ENCODE data around the gene AIG1.
"Not testable (repeated sequence)": the region's sequence is repeated elsewhere in the genome, so short reads cannot be mapped to it uniquely, and the experiment has no call there.

AIG1 gene

GRCh38 chr6:143038833-143039232 lies 21.9 kb upstream of the AIG1 start:
- no peaks in the 10 kb centered on the region for H3K27me3 Mint-ChIP-seq (ENCODE audit: low read depth, poor library complexity)
- TF ChIP-seq, protein P1, sequence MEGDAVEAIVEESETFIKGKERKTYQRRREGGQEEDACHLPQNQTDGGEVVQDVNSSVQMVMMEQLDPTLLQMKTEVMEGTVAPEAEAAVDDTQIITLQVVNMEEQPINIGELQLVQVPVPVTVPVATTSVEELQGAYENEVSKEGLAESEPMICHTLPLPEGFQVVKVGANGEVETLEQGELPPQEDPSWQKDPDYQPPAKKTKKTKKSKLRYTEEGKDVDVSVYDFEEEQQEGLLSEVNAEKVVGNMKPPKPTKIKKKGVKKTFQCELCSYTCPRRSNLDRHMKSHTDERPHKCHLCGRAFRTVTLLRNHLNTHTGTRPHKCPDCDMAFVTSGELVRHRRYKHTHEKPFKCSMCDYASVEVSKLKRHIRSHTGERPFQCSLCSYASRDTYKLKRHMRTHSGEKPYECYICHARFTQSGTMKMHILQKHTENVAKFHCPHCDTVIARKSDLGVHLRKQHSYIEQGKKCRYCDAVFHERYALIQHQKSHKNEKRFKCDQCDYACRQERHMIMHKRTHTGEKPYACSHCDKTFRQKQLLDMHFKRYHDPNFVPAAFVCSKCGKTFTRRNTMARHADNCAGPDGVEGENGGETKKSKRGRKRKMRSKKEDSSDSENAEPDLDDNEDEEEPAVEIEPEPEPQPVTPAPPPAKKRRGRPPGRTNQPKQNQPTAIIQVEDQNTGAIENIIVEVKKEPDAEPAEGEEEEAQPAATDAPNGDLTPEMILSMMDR (IDR thresholded peaks at IDR 0.05), result no peak
- H3K27ac Mint-ChIP-seq, result no peak overlapping the region
- no peaks in the 10 kb centered on the region for H3K36me3 Mint-ChIP-seq (ENCODE audit: low read depth)
- peaks cover 7% of the 10 kb centered on the region for H3K9me3 Mint-ChIP-seq
- no peak overlapping the region for H3K4me3 Mint-ChIP-seq
- DNase-seq, result no peak
- H3K4me1 Mint-ChIP-seq, result no peaks in the 10 kb centered on the region

DNA sequence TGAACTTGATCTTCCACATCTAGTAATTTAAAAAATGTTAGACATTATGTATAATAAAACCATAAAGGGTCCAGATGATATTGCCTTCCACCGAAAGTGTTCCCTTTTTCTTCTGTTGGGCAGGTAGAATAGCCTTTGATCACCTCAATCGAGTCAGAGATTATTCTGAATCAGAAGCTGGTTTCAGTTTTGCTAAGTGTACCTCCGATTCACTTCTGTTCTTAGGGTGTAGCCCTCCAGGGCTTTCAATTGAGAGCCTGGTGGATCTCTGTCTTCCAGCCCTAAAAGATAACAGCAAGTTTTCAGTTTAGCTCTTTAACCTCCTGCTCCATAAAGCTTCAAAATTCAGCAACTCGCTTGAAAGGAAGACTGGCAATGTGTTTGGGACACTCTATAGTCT lies 21.1 kb upstream of the AIG1 start:
- TF ChIP-seq, protein P1 (IDR thresholded peaks at IDR 0.05), result no peak
- Mint-ChIP-seq H3K36me3 (ENCODE audit: low read depth) (no peaks in the 10 kb centered on the region), H3K9me3 (no peaks in the 10 kb centered on the region), H3K27me3 (ENCODE audit: low read depth, poor library complexity) (no peaks in the 10 kb centered on the region), H3K4me1 (no peaks in the 10 kb centered on the region), H3K4me3 (no peak overlapping the region), H3K27ac (no peak overlapping the region)
- DNase-seq, result no peak

DNA sequence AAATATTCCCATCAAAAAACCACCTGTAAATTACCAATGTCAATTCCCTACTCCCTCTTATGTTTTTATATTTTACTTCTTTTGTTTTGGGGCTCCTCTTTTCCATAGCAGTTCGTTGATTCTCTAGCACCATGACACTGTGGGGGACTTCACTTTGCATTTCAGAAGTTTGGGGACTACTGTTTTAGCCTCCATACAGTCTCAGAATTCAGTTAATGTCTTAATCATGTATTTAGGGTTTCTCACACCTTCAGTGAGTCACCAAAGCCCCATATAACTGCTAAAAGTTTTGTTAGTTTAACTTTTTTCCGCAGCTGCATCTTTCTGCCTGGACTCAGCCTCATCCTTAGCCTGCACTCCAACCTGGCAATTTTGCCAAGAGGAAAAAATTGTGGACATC lies 20.7 kb upstream of the AIG1 start:
- Mint-ChIP-seq H3K9me3 (no peaks in the 10 kb centered on the region), H3K27ac (no peak overlapping the region), H3K4me3 (no peak overlapping the region), H3K36me3 (ENCODE audit: low read depth) (no peaks in the 10 kb centered on the region), H3K4me1 (no peaks in the 10 kb centered on the region), H3K27me3 (ENCODE audit: low read depth, poor library complexity) (no peaks in the 10 kb centered on the region)
- TF ChIP-seq, protein P1 (IDR thresholded peaks at IDR 0.05), result no peak
- no peak for DNase-seq

DNA sequence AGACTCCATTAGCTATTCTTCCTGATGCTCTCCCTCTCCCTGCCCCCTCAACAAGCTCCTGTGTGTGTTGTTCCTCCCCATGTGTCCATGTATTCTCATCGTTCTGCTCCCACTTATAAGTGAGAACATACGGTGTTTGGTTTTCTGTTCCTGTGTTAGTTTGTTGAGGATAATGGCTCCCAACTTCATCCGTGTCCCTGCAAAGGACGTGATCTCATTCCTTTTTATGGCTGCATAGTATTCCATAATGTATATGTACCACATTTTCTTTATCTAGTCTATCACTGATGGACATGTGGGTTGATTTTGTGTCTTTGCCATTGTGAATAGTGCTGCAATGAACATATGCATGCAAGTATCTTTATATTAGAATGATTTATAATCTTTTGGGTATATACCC lies 16.3 kb upstream of the AIG1 start:
- H3K27me3 Mint-ChIP-seq (ENCODE audit: low read depth, poor library complexity); H3K4me1 Mint-ChIP-seq; DNase-seq; H3K4me3 Mint-ChIP-seq; H3K27ac Mint-ChIP-seq; H3K36me3 Mint-ChIP-seq (ENCODE audit: low read depth): not testable (repeated sequence)
- peaks cover 17% of the 10 kb centered on the region for H3K9me3 Mint-ChIP-seq

DNA sequence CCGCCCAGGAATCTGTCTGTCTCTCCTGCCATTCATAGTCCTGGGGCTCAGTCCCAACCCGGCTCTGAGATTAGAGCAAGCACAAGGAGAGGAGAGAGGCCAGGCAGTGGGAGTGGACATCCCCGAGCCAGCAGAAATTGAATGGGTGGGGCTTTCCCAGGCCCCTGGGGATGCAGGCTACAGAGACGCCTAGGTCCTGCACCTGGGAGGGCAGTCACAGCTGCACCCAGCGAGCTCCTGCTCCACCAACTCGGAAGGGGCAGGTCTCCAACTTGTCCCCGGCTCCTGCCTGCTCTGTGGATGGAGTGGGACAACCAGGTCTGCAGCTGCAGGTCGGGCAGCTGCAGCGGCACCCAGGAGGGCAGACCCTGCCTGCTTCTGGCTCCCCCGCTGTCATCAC lies 11.1 kb upstream of the AIG1 start:
- H3K27me3 Mint-ChIP-seq (ENCODE audit: low read depth, poor library complexity), result peaks cover 3% of the 10 kb centered on the region
- no peak for DNase-seq
- TF ChIP-seq, protein P1 (IDR thresholded peaks at IDR 0.05), result no peak
- H3K36me3 Mint-ChIP-seq (ENCODE audit: low read depth), result no peaks in the 10 kb centered on the region
- H3K9me3 Mint-ChIP-seq, result peaks cover 22% of the 10 kb centered on the region
- H3K27ac Mint-ChIP-seq, result no peak overlapping the region
- H3K4me3 Mint-ChIP-seq, result no peak overlapping the region
- H3K4me1 Mint-ChIP-seq, result no peaks in the 10 kb centered on the region

DNA sequence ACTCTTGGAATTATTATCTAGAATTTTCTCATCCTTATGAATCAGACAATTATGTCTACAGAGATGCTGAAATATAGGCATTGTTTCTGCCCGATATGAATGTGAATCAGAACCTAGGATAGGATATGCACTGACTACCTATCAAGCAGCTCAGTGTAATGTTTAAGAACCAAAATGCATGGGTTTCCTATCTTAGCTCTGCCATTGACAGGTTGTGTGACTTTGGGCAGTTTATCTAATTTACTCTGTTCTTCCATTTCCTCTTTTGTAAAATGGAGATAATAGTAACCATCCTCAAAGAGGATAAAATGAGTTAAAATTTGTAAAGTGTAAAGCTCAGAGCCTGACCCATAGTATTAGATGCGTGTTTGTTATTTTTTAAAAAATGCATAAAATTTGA lies 10.2 kb upstream of the AIG1 start:
- H3K9me3 Mint-ChIP-seq, result peaks cover 22% of the 10 kb centered on the region
- H3K27ac Mint-ChIP-seq, result no peak overlapping the region
- H3K27me3 Mint-ChIP-seq (ENCODE audit: low read depth, poor library complexity), result peaks cover 3% of the 10 kb centered on the region
- no peak for DNase-seq
- peaks cover 4% of the 10 kb centered on the region for H3K4me1 Mint-ChIP-seq
- H3K4me3 Mint-ChIP-seq, result no peak overlapping the region
- H3K36me3 Mint-ChIP-seq (ENCODE audit: low read depth), result no peaks in the 10 kb centered on the region
- TF ChIP-seq, protein P1 (IDR thresholded peaks at IDR 0.05), result no peak

Data from nephron progenitor cell (in vitro differentiated cells).